HG03097 (cell line): ENCODE results near the gene C1orf159.

ENCODE experiments used
- ATAC-seq: cut with Tn5 transposase; IDR thresholded peaks from one replicate; pipeline ENCODE4 v1.9.1; 2021; ENCODE audit not compliant: unreplicated experiment, low FRiP score

C1orf159 gene

DNA sequence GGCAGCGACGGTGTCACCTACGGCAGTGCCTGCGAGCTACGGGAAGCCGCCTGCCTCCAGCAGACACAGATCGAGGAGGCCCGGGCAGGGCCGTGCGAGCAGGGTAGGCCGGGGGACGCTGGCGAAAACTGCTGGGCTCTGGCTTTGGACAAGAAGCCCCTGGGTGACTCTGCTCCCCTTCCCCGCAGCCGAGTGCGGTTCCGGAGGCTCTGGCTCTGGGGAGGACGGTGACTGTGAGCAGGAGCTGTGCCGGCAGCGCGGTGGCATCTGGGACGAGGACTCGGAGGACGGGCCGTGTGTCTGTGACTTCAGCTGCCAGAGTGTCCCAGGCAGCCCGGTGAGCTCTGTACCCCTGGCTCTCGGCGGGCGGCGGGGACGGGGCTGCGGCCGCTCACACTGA, 72.0 kb downstream of the C1orf159 start:
- ATAC-seq, result no peak

DNA sequence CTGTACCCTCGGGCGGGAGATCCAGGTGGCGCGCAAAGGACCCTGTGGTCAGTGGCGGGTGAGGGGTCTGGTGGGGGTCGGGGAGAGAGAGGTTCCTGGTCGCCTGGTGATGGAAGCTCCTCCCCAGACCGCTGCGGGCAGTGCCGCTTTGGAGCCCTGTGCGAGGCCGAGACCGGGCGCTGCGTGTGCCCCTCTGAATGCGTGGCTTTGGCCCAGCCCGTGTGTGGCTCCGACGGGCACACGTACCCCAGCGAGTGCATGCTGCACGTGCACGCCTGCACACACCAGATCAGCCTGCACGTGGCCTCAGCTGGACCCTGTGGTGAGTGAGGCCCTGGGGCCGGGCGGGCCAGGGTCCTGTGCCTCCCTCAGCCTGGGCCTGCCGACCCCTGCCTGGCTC, 72.5 kb downstream of the C1orf159 start:
- ATAC-seq, result no peak

DNA sequence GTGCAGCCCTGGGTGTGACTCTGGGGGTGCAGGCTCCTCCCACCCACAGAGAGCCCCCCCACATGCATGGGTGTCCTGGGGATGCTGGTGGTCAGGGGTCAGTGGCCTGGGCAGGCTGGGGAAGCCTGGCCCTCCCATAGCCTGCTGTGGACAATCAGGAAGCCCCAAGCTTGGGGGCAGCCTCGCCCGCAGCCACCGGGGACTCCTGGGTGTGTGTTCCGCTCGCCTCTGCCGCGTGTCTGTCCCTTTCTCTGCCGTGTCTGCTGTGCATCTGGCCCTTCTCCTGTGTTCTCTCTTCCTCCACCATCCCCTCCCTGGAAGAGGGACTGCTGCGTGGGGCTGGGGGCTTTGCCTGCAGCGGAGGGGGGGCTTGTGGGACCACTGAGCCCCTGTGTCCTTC, 73.1 kb downstream of the C1orf159 start:
- ATAC-seq, result no peak

DNA sequence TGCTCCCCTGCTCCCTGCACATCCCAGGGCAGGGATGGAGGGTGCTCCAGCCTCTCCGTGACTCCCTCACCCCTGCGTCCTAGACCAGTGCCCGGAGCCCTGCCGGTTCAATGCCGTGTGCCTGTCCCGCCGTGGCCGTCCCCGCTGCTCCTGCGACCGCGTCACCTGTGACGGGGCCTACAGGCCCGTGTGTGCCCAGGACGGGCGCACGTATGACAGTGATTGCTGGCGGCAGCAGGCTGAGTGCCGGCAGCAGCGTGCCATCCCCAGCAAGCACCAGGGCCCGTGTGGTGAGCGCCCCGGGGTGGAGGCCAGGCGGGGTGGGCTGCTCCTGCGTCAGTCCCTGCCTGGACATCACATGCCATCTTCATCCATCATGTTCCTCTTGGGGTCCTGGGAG, 74.0 kb downstream of the C1orf159 start:
- ATAC-seq, result no peak

DNA sequence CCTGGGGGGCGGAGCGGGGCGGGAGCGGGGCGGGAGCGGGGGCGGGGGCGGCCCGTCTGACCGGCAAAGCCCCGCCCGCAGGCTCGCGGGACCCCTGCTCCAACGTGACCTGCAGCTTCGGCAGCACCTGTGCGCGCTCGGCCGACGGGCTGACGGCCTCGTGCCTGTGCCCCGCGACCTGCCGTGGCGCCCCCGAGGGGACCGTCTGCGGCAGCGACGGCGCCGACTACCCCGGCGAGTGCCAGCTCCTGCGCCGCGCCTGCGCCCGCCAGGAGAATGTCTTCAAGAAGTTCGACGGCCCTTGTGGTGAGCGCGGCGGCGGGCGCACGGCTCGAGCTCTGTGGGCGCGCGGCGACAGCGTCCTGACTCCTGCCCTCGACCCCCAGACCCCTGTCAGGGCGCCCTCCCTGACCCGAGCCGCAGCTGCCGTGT, 74.8 kb downstream of the C1orf159 start:
- no peak for ATAC-seq

DNA sequence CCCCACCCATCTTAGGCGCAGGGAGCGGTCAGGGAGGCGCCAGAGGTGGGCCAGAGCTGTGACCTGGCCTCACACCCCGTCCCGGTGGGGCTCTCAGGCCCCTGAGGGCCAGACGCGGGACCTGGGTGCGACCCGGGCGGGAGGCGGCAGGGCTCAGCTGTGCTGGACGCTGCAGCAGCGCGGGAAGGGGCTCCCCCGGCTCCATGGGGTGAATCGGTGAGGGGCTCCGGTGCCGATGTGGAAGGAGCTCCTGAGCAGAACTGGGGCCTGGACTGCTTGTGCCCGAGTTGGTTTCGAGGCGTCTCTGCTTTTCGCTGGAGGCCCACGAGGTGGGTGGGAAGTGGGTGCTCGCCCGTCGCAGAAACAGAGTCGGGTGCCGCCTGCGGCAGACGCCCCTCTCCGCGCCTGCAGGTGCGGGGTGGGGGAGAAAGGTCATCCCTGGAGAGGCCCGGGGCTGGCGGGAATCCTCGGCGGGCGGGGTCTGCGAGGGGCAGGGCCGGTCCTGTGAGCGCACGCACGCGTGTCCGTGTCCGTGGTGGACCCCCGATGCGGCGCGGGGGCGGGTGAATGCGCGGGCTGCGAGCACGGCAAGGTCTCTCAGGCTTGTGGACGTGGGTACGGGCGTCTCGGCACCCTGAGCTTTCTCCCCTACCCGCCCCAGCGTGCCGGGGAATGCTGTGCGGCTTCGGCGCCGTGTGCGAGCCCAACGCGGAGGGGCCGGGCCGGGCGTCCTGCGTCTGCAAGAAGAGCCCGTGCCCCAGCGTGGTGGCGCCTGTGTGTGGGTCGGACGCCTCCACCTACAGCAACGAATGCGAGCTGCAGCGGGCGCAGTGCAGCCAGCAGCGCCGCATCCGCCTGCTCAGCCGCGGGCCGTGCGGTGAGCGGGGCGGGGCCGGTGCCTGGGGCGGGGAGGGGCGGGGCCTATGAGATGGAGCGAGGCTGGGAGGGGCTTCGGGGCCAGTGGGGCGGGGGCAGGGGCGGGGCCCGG, 75.6 kb downstream of the C1orf159 start:
- ATAC-seq, result no peak

DNA sequence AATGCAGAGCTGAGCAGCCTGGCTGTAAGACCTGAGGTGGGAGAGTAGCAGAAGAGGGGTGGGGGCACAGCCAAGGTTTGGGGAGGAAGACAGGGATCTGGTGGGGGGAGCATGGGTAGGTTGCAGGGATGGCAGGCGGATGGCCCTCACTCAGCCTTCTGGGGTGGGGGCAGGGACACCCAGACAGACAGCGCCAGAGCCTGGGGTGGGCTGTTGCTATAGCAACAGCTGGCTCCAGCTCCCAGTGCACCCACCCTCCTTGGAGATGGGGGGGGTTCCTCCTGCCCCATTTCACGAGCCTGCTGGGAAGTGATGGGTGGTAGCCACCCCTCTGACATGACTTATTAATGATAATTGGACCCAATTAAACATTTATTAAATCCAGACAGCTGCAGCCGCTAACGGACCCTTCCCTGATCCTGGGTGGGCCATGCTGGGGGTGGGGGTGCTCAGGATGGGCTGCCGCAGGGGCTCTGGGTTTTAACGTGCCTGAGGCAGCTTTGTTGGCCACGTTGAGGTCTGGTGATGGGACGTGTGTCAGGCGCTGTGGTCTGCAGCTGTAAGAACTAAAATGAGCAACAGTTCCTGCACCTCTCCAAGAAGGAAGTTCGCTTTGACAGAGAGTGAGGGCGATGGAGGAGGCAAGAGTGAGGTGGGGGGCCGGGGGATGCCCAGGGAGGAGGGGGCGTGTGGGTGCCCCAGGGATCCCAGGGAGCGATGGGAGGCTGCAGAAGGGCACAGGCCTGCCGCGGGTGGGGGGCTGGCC, 76.6 kb downstream of the C1orf159 start:
- no peak for ATAC-seq

DNA sequence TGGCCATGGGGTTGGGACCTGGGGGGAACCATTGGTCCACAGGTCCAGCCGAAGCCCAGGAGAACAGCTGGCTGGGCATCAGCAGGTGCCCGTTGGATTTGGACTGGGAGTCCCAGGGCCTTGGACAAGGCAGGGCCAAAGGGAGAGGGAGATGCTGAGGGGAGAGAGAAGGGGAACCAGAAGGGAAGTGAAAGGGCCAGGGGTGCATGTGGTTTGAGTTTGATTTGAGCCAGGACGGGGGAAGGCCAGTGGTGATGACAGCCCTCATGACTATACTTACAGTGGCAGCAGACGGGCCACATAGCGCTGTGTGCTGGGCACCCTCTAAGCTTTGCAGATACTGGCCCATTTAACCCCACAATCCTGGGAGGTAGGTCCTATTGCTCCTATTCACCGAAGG, 77.2 kb downstream of the C1orf159 start:
- no peak for ATAC-seq

DNA sequence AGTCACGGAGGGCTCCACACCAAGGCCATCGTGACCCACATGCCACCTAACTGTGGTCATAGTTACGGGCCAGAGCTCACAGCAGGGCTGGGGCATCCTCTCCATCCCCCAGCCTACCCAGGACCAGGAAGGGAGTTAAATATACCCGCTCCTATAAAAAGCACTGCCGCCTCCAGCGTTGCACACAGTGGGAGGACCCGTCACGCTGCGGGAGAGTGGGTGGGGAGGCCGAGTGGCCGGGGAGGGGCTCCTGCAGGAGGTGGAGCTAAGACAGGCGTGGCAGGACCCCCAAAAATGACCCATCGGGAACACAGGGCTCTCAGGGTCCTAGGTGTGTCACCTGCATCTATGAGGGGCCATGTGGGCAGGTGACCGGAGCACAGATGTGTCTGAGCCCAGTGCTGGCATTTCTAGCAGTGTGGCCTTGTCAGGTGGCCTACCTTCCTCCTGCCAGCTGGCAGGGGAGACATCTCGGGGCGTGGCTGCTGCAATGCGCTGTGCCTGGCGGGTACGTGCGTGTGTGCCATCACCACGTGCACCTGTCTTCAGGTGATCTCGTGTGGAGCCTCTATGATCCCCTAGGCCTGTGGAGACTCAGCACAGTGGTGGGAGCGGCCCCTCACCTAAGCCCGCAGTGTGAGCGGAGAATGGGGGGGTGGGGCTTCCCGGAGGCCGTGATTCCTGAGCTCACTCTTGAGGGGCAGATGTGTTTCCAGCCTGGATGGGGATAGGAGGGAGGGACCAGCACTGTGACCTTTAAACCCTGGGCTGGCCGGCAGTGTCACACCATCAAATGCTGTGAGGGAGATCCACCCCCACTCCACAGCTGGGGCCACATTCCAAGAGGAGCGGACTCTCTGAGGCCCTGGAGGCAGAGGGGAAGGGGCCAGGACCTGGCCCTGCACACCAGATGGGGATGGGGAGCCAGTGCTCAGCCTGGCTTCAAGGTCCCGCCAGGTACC, 78.2 kb downstream of the C1orf159 start:
- ATAC-seq, result no peak

DNA sequence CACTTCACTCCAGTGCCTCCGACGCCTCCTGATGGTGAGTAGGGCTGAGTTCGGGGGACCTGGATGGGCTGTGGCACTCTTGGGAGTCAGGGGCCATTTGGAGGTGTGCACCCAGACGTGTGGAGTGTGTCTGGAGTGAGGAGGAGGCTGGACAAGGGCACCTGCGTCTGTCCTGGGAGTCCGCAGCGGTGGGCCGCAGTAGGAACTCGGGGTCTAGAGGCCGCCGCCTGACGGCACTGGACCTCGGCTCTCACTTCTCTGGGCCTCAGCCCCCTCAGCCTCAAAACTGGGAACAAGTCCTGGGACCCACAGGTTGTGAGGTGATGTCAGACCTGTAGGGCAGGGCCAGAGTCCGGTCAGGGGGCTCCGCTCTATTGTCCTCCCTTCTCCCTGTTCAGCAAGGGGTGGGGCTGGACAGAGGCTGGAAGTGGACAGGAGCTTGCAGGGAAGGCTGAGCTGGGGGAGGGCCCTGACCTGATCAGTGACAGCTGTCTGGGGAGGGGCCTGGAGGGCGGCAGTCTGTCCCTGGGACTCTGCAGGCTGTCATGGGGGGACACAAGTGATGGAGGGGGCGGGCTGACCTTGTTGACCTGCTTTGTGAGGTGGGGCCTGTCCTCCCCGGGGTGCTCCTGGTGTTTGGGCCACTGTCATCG, 80.5 kb downstream of the C1orf159 start:
- ATAC-seq, result no peak

DNA sequence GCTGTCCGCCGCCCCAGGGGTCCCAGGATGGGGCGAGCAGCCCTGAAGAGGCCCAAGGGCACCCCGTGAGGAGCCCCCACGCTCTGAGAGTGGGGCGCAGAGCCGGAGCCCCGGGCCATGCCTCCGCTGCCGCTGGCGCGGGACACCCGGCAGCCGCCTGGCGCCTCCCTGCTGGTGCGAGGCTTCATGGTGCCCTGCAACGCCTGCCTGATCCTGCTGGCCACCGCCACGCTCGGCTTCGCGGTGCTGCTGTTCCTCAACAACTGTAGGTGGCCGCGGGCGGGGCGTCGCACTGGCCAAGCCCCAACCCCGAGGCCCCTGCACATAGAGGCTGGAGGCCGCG, 81.5 kb downstream of the C1orf159 start:
- ATAC-seq, result no peak

DNA sequence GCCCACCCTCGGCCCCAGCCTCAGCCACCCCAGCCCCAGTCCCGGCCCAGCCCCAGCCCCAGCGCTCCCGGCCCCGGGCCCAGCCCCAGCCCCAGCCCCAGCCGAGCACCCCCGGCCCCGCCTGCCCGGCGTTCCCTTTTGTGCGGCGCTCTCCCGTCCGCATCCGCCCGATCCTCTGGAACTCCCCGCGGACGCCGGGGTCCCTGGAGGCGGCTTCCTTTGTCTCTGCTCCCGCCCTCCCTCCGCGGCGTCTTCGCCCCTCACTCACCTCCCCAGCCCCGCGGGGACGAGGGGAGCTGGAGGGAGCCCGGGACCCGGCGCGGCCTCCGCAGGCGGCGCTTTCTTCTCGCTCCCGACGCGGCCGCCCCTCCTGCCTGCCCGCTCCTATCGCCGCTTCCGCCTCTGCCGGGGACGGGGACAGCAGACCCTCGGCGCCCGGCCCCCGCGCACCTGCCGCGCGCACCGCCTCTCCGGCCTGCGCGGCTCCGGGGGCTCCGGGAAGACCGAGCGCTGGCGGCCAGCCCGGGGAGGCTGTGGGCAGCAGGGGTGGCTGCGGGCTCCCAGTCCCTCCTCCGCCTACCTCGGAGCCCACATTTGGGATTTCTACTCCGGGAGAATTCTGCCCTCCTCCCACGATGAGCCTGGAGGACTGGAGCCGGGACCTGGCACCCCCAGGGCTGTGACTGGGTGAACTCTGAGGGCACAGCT, 82.0 kb downstream of the C1orf159 start:
- ATAC-seq, result no peak

DNA sequence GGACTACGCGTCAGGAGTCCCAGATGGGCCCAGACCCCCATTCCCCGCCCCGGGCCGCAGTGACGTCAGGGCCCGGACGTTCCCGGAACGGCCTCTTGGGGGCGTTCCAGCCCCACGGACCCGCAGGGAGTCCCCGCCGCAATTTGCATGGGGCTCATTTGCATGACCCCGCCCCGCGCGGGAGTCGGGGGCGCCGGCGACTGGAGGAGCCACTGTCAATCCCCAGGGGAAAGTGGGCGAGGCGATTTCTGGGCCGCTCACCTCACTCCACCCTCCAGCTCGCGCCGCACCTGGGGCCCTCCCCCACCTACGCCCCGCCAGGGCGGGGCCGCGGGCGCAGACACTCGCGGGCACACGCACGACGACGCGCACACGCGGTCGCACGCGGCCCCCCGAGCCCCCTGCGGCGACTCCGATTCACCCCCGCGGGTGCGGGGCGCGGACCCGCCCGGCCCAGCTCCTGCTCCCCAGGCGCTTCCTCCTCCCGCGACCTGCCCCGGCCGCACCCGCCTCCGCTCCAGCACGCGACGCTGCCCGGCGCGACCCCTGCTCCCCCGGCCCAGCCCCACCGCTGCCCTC, 82.8 kb downstream of the C1orf159 start:
- ATAC-seq, result peak; percentile 81

DNA sequence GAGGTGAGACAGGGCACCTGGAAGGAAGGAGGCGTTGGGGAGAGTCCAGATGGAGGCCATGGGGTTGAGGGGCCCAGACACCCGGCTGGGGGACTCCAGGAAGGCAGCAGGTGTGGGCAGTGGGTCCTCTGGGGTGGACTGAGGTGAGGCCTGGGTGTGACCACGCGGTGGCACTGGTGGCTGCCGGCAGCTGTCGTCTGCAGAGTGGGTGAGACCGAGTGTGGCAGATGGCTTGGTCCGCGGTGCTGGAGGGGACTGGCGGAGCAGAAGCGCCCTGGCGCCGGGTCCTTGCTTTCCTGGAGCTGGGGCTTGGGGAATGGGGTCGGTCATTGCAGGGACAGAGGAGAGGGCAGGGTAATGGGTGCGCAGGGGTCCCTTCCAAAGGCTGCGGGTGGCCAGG, 83.5 kb downstream of the C1orf159 start:
- peak; percentile 19 for ATAC-seq
